WTC11 (cell line): ENCODE data around the gene PPFIBP1. TPM values are rescaled to one million over a fixed set of nuclear protein-coding genes. Genes with fewer than 3 reads are reported as not detected.

ENCODE experiments used
- ATAC-seq: fragments of 200-7000 bp; cut with Tn5 transposase; 2 replicates; pipeline ENCODE4 v1.10.0; 2021; ENCODE audit warnings: mild to moderate bottlenecking, moderate library complexity
- CTCF ChIA-PET: fragments of 300-600 bp; sonication (Branson Sonifier 250); formaldehyde crosslinking; loops from one replicate; lab custom pipeline; 2021; ENCODE audit warnings: antibody characterized with exemption; lab: Charles Lee
- POLR2A ChIA-PET: fragments of 350-600 bp; sonication (Branson Sonifier 250); formaldehyde crosslinking; loops from one replicate; lab custom pipeline; 2021; ENCODE audit warnings: antibody characterized with exemption; lab: Charles Lee
- DNase-seq: peaks from one replicate; pipeline ENCODE4 v3.0.0; 2021; ENCODE audit warnings: low spot score
- H3K27ac Mint-ChIP-seq: 2 replicates; pipeline ENCODE4 v1.8.0; 2021; ENCODE audit warnings: mixed read lengths
- H3K27me3 Mint-ChIP-seq: 2 replicates; pipeline ENCODE4 v1.8.0; 2021; ENCODE audit warnings: low read depth, mild to moderate bottlenecking, moderate library complexity, mixed read lengths
- H3K36me3 Mint-ChIP-seq: 2 replicates; pipeline ENCODE4 v1.8.0; 2021; ENCODE audit warnings: mixed read lengths
- H3K4me1 Mint-ChIP-seq: 2 replicates; pipeline ENCODE4 v1.8.0; 2022; ENCODE audit warnings: mixed read lengths
- H3K4me3 Mint-ChIP-seq: 2 replicates; pipeline ENCODE4 v1.8.0; 2021; ENCODE audit warnings: mild to moderate bottlenecking, moderate library complexity, mixed read lengths
- H3K9me3 Mint-ChIP-seq: 2 replicates; pipeline ENCODE4 v1.8.0; 2021; ENCODE audit warnings: mixed read lengths
- ERG ChIP-seq: fragments of 250-450 bp; sonication (Bioruptor Pico); IDR thresholded peaks from 2 replicates; pipeline ENCODE4 v1.8.0; 2021; ENCODE audit warnings: mild to moderate bottlenecking
- MAX ChIP-seq: sonication (generic); formaldehyde crosslinking; IDR thresholded peaks from 2 replicates; pipeline ENCODE4 v1.8.0; 2022; ENCODE audit warnings: mild to moderate bottlenecking, missing genetic modification reagents
- MXD4 ChIP-seq: fragments of 250-450 bp; sonication (Bioruptor Pico); IDR thresholded peaks from 2 replicates; pipeline ENCODE4 v1.8.0; 2021; ENCODE audit warnings: mild to moderate bottlenecking, moderate library complexity, borderline replicate concordance
- NR2C2 ChIP-seq: sonication (generic); formaldehyde crosslinking; IDR thresholded peaks from 2 replicates; pipeline ENCODE4 v1.8.0; 2022; ENCODE audit warnings: mild to moderate bottlenecking, missing genetic modification reagents
- RELA ChIP-seq: sonication (generic); formaldehyde crosslinking; IDR thresholded peaks from 2 replicates; pipeline ENCODE4 v1.8.1; 2022; ENCODE audit warnings: missing genetic modification reagents, mild to moderate bottlenecking, borderline replicate concordance
- SMAD4 ChIP-seq: sonication (generic); formaldehyde crosslinking; IDR thresholded peaks from 2 replicates; pipeline ENCODE4 v1.8.0; 2022; ENCODE audit warnings: mild to moderate bottlenecking, missing genetic modification reagents
- STAT6 ChIP-seq: sonication (generic); formaldehyde crosslinking; conservative IDR thresholded peaks from 2 replicates; pipeline ENCODE4 v1.8.1; 2023; ENCODE audit warnings: mild to moderate bottlenecking, low read depth, missing genetic modification reagents, moderate library complexity
- TCF7 ChIP-seq: sonication (generic); formaldehyde crosslinking; IDR thresholded peaks from 2 replicates; pipeline ENCODE4 v1.8.0; 2022; ENCODE audit warnings: mild to moderate bottlenecking, low read depth, missing genetic modification reagents, moderate library complexity
- ZNF263 ChIP-seq: sonication (generic); formaldehyde crosslinking; IDR thresholded peaks from 2 replicates; pipeline ENCODE4 v1.8.1; 2022; ENCODE audit warnings: low read depth, mild to moderate bottlenecking, moderate library complexity, missing genetic modification reagents
- ZNF281 ChIP-seq: sonication (generic); formaldehyde crosslinking; IDR thresholded peaks from 2 replicates; pipeline ENCODE4 v1.8.0; 2023; ENCODE audit warnings: mild to moderate bottlenecking, missing genetic modification reagents
- ZNF423 ChIP-seq: fragments of 250-450 bp; sonication (Bioruptor Pico); IDR thresholded peaks from 2 replicates; pipeline ENCODE4 v2.1.2; 2022; ENCODE audit warnings: mild to moderate bottlenecking, moderate library complexity
- ZSCAN18 ChIP-seq: fragments of 250-450 bp; sonication (Bioruptor Pico); IDR thresholded peaks from 2 replicates; pipeline ENCODE4 v2.1.2; 2022; ENCODE audit warnings: mild to moderate bottlenecking, moderate library complexity
- total RNA-seq: library from RNA; stranded (reverse); gene quantifications from 3 replicates; pipeline ENCODE4 v1.2.3, GENCODE V29; 2021

Gene PPFIBP1
- total RNA-seq, 1 experiment from 2014 or later, result 27.7 TPM

- no peak for DNase-seq
- TF ChIP-seq RELA (no peak), MXD4 (no peak), SMAD4 (CRISPR knock-in tag) (no peak), TCF7 (no peak), ZNF423 (no peak), MAX (CRISPR knock-in tag) (no peak), ZSCAN18 (CRISPR knock-in tag) (no peak), ZNF281 (no peak), ZNF263 (CRISPR knock-in tag) (no peak), ERG (no peak), STAT6 (no peak)
- TF ChIP-seq, all 79 proteins: peak for 0
- CTCF ChIA-PET, result interaction anchor here (0.5 to 0.9 kb wide), 2 partner anchors 327 to 537 kb away, joined by 3 read pairs; no protein-coding TSS in a partner anchor
- H3K27me3 Mint-ChIP-seq, result no peaks in the 10 kb centered on the region
- no peaks in the 10 kb centered on the region for H3K36me3 Mint-ChIP-seq
- POLR2A ChIA-PET, result interaction anchor here (0.6 kb wide), 1 partner anchor 631 kb away, joined by 3 read pairs; no protein-coding TSS in a partner anchor
- peak overlapping the region; percentile 70; the same call in 1 of the 2 replicates for H3K27ac Mint-ChIP-seq
- H3K4me1 Mint-ChIP-seq, result peaks cover 53% of the 10 kb centered on the region
- H3K9me3 Mint-ChIP-seq, result no peaks in the 10 kb centered on the region
- no peak for ATAC-seq
- no peak overlapping the region for H3K4me3 Mint-ChIP-seq
Measured at GRCh38 chr12:27552886-27553560, 29.0 kb downstream of the PPFIBP1 start.

- ChIA-PET POLR2A (no interaction called here), CTCF (interaction anchor here (0.6 kb wide), 1 partner anchor 12 kb away, joined by 3 read pairs; no protein-coding TSS in a partner anchor)
- no peaks in the 10 kb centered on the region for H3K36me3 Mint-ChIP-seq
- no peak overlapping the region for H3K4me3 Mint-ChIP-seq
- no peaks in the 10 kb centered on the region for H3K9me3 Mint-ChIP-seq
- DNase-seq (no peak), ATAC-seq (no peak)
- H3K27ac Mint-ChIP-seq, result no peak overlapping the region
- H3K27me3 Mint-ChIP-seq, result no peaks in the 10 kb centered on the region
- no peak for TF ChIP-seq NR2C2 (CRISPR knock-in tag)
- TF ChIP-seq, all 79 proteins: peak for 0
- H3K4me1 Mint-ChIP-seq, result peaks cover 48% of the 10 kb centered on the region
Measured at GRCh38 chr12:27553941-27554340, 29.9 kb downstream of the PPFIBP1 start.
